ENCODE results near the gene C12orf42.

The C12orf42 gene

GRCh38 chr12:103422746-103423515 lies 72.8 kb downstream of the C12orf42 start:
- Mint-ChIP-seq H3K27ac (no peak overlapping the region), H3K27me3 (no peaks in the 10 kb centered on the region), H3K9me3 (peaks cover 19% of the 10 kb centered on the region), H3K4me3 (no peak overlapping the region), H3K4me1 (peaks cover 2% of the 10 kb centered on the region), H3K36me3 (ENCODE audit: low read depth) (peaks cover 6% of the 10 kb centered on the region)
- ATAC-seq, result no peak
- no peak for DNase-seq

- H3K27me3 Mint-ChIP-seq, result no peaks in the 10 kb centered on the region
- no peak for DNase-seq
- H3K4me1 Mint-ChIP-seq, result peaks cover 2% of the 10 kb centered on the region
- H3K9me3 Mint-ChIP-seq, result peaks cover 13% of the 10 kb centered on the region
- H3K36me3 Mint-ChIP-seq (ENCODE audit: low read depth), result peaks cover 3% of the 10 kb centered on the region
- H3K27ac Mint-ChIP-seq, result no peak overlapping the region
- no peak overlapping the region for H3K4me3 Mint-ChIP-seq
- ATAC-seq, result no peak
These were observed 73.4 kb downstream of the C12orf42 start for GRCh38 chr12:103422328-103422727.

GRCh38 chr12:103421402-103421801 lies 74.4 kb downstream of the C12orf42 start:
- Mint-ChIP-seq H3K27ac (no peak overlapping the region), H3K36me3 (ENCODE audit: low read depth) (peaks cover 3% of the 10 kb centered on the region), H3K4me1 (peaks cover 2% of the 10 kb centered on the region), H3K27me3 (no peaks in the 10 kb centered on the region), H3K9me3 (peaks cover 8% of the 10 kb centered on the region), H3K4me3 (no peak overlapping the region)
- no peak for ATAC-seq
- no peak for DNase-seq

GRCh38 chr12:103415681-103416080 lies 80.1 kb downstream of the C12orf42 start:
- Mint-ChIP-seq H3K36me3 (ENCODE audit: low read depth) (peaks cover 9% of the 10 kb centered on the region), H3K4me1 (no peaks in the 10 kb centered on the region), H3K9me3 (peaks cover 8% of the 10 kb centered on the region), H3K4me3 (no peak overlapping the region), H3K27me3 (no peaks in the 10 kb centered on the region), H3K27ac (no peak overlapping the region)
- DNase-seq (no peak), ATAC-seq (no peak)

GRCh38 chr12:103401421-103401820 lies 94.3 kb downstream of the C12orf42 start:
- Mint-ChIP-seq H3K4me1 (no peaks in the 10 kb centered on the region), H3K36me3 (ENCODE audit: low read depth) (peaks cover 7% of the 10 kb centered on the region), H3K4me3 (no peak overlapping the region), H3K27me3 (no peaks in the 10 kb centered on the region), H3K9me3 (peaks cover 9% of the 10 kb centered on the region), H3K27ac (no peak overlapping the region)
- no peak for DNase-seq
- ATAC-seq, result no peak

GRCh38 chr12:103399986-103400385 lies 95.8 kb downstream of the C12orf42 start:
- Mint-ChIP-seq H3K4me3 (no peak overlapping the region), H3K9me3 (peaks cover 8% of the 10 kb centered on the region), H3K4me1 (no peaks in the 10 kb centered on the region), H3K27me3 (no peaks in the 10 kb centered on the region), H3K36me3 (ENCODE audit: low read depth) (peaks cover 7% of the 10 kb centered on the region), H3K27ac (no peak overlapping the region)
- ATAC-seq (no peak), DNase-seq (no peak)

- no peak for DNase-seq
- Mint-ChIP-seq H3K27me3 (no peaks in the 10 kb centered on the region), H3K9me3 (peaks cover 8% of the 10 kb centered on the region), H3K27ac (no peak overlapping the region), H3K4me3 (no peak overlapping the region), H3K36me3 (ENCODE audit: low read depth) (peaks cover 7% of the 10 kb centered on the region), H3K4me1 (no peaks in the 10 kb centered on the region)
- ATAC-seq, result no peak
These were observed 98.2 kb downstream of the C12orf42 start for GRCh38 chr12:103397536-103397935.

GRCh38 chr12:103392722-103393121 lies 103.0 kb downstream of the C12orf42 start:
- Mint-ChIP-seq H3K27me3 (no peaks in the 10 kb centered on the region), H3K4me3 (no peak overlapping the region), H3K9me3 (peaks cover 20% of the 10 kb centered on the region), H3K36me3 (ENCODE audit: low read depth) (peaks cover 7% of the 10 kb centered on the region), H3K4me1 (no peaks in the 10 kb centered on the region), H3K27ac (no peak overlapping the region)
- no peak for DNase-seq
- no peak for ATAC-seq

GRCh38 chr12:103391103-103391502 lies 104.7 kb downstream of the C12orf42 start:
- H3K4me1 Mint-ChIP-seq, result no peaks in the 10 kb centered on the region
- no peak for ATAC-seq
- peaks cover 12% of the 10 kb centered on the region for H3K9me3 Mint-ChIP-seq
- no peaks in the 10 kb centered on the region for H3K27me3 Mint-ChIP-seq
- no peaks in the 10 kb centered on the region for H3K36me3 Mint-ChIP-seq (ENCODE audit: low read depth)
- no peak for DNase-seq
- no peak overlapping the region for H3K4me3 Mint-ChIP-seq
- H3K27ac Mint-ChIP-seq, result no peak overlapping the region

- Mint-ChIP-seq H3K27me3 (no peaks in the 10 kb centered on the region), H3K4me1 (no peaks in the 10 kb centered on the region)
- no peak for ATAC-seq
These were observed 108.4 kb downstream of the C12orf42 start for GRCh38 chr12:103387385-103387784.

GRCh38 chr12:103386451-103386850 lies 109.3 kb downstream of the C12orf42 start:
- ATAC-seq (no peak), DNase-seq (no peak)
- H3K9me3 Mint-ChIP-seq, result peaks cover 6% of the 10 kb centered on the region
- no peak overlapping the region for H3K27ac Mint-ChIP-seq
- H3K4me1 Mint-ChIP-seq, result no peaks in the 10 kb centered on the region
- no peak overlapping the region for H3K4me3 Mint-ChIP-seq
- H3K36me3 Mint-ChIP-seq (ENCODE audit: low read depth), result no peaks in the 10 kb centered on the region
- H3K27me3 Mint-ChIP-seq, result no peaks in the 10 kb centered on the region

More at GRCh38 chr12:103387385-103387784, 108.4 kb downstream of the C12orf42 start:
- Mint-ChIP-seq H3K4me3 (no peak overlapping the region), H3K9me3 (peaks cover 12% of the 10 kb centered on the region), H3K27ac (no peak overlapping the region), H3K36me3 (ENCODE audit: low read depth) (no peaks in the 10 kb centered on the region)
- DNase-seq, result no peak

- Mint-ChIP-seq H3K4me1 (no peaks in the 10 kb centered on the region), H3K27ac (no peak overlapping the region), H3K36me3 (ENCODE audit: low read depth) (no peaks in the 10 kb centered on the region), H3K4me3 (no peak overlapping the region), H3K27me3 (no peaks in the 10 kb centered on the region), H3K9me3 (no peaks in the 10 kb centered on the region)
- no peak for DNase-seq
- no peak for ATAC-seq
These were observed 112.9 kb downstream of the C12orf42 start for GRCh38 chr12:103382736-103383346.

- H3K9me3 Mint-ChIP-seq, result no peaks in the 10 kb centered on the region
- H3K27ac Mint-ChIP-seq, result no peak overlapping the region
- ATAC-seq (no peak), DNase-seq (no peak)
- no peaks in the 10 kb centered on the region for H3K36me3 Mint-ChIP-seq (ENCODE audit: low read depth)
- no peaks in the 10 kb centered on the region for H3K4me1 Mint-ChIP-seq
- no peaks in the 10 kb centered on the region for H3K27me3 Mint-ChIP-seq
- no peak overlapping the region for H3K4me3 Mint-ChIP-seq
These were observed 113.6 kb downstream of the C12orf42 start for GRCh38 chr12:103382119-103382518.

GRCh38 chr12:103379670-103380069 lies 116.1 kb downstream of the C12orf42 start:
- H3K36me3 Mint-ChIP-seq (ENCODE audit: low read depth), result no peaks in the 10 kb centered on the region
- H3K27ac Mint-ChIP-seq, result no peak overlapping the region
- H3K9me3 Mint-ChIP-seq, result no peaks in the 10 kb centered on the region
- no peaks in the 10 kb centered on the region for H3K4me1 Mint-ChIP-seq
- H3K4me3 Mint-ChIP-seq, result no peak overlapping the region
- DNase-seq, result no peak
- no peak for ATAC-seq
- H3K27me3 Mint-ChIP-seq, result no peaks in the 10 kb centered on the region

- DNase-seq (no peak), ATAC-seq (no peak)
- H3K36me3 Mint-ChIP-seq (ENCODE audit: low read depth), result no peaks in the 10 kb centered on the region
- H3K9me3 Mint-ChIP-seq, result peaks cover 5% of the 10 kb centered on the region
- H3K27ac Mint-ChIP-seq, result no peak overlapping the region
- no peak overlapping the region for H3K4me3 Mint-ChIP-seq
- H3K27me3 Mint-ChIP-seq, result no peaks in the 10 kb centered on the region
- peaks cover 23% of the 10 kb centered on the region for H3K4me1 Mint-ChIP-seq
These were observed 122.7 kb downstream of the C12orf42 start for GRCh38 chr12:103373088-103373523.

Measured in activated naive CD8-positive, alpha-beta T cell treated with anti-CD3 and anti-CD28 coated beads, Interleukin-2, amount 50 U/mL, for 24 hours (primary cell).